ENCODE results near the gene TPSB2. TPM values are rescaled to one million over a fixed set of nuclear protein-coding genes. Genes with fewer than 3 reads are reported as not detected.
A peak's percentile ranks its signal among the peaks of the same experiment; 100 is the strongest.

Gene TPSB2
- total and polyA plus RNA-seq, 9 of the 15 experiments (the other 6 are each of a cell fraction or from before 2014, with no cell fraction given): 0.18 TPM; not detected in 8

DNA sequence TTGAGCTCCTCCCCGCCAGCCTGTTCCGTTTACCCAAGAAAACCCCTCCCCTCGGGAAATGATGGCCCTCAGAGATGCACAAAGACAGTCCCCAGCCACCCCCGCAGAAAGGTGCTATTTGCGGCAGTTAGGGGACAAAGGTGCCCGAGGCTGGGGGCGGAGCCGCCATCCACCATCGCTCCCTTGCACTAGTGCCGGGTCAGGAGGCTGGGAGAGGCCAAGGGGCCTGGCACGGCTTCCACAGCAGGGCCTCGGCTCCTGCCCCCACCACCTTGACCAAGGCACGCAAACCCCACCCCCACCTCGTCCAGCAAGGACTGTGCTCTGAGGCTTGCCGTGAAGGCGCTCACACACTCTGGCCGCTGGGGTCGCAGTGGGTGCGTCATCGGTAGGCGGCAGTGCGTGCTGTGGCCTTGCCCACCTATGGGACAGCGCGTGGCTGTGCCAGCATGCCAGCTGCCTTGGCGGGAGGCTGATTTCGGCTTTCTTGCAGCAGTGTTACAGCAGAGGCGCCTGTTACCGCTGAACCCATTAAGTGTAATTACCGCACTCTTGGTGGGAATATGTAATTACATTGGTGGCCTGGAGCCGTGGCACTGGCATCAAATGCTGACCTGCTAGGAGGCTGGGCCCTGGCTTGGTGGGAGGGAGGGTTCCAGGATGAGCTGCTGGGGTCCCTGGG is 36.7 kb downstream of the TPSB2 start (continued):
- TF ChIP-seq, protein P1, sequence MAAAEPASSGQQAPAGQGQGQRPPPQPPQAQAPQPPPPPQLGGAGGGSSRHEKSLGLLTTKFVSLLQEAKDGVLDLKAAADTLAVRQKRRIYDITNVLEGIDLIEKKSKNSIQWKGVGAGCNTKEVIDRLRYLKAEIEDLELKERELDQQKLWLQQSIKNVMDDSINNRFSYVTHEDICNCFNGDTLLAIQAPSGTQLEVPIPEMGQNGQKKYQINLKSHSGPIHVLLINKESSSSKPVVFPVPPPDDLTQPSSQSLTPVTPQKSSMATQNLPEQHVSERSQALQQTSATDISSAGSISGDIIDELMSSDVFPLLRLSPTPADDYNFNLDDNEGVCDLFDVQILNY (CRISPR knock-in tag; IDR thresholded peaks at IDR 0.05): no peak
- TF ChIP-seq, protein P2, sequence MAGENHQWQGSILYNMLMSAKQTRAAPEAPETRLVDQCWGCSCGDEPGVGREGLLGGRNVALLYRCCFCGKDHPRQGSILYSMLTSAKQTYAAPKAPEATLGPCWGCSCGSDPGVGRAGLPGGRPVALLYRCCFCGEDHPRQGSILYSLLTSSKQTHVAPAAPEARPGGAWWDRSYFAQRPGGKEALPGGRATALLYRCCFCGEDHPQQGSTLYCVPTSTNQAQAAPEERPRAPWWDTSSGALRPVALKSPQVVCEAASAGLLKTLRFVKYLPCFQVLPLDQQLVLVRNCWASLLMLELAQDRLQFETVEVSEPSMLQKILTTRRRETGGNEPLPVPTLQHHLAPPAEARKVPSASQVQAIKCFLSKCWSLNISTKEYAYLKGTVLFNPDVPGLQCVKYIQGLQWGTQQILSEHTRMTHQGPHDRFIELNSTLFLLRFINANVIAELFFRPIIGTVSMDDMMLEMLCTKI (IDR thresholded peaks at IDR 0.05; ENCODE audit: partially characterized antibody): no peak
- TF ChIP-seq HCFC1 (IDR thresholded peaks at IDR 0.05; ENCODE audit: low read depth, low read length): peak; percentile 22; the same call in 1 of the 2 replicates
- TF ChIP-seq, protein P3, sequence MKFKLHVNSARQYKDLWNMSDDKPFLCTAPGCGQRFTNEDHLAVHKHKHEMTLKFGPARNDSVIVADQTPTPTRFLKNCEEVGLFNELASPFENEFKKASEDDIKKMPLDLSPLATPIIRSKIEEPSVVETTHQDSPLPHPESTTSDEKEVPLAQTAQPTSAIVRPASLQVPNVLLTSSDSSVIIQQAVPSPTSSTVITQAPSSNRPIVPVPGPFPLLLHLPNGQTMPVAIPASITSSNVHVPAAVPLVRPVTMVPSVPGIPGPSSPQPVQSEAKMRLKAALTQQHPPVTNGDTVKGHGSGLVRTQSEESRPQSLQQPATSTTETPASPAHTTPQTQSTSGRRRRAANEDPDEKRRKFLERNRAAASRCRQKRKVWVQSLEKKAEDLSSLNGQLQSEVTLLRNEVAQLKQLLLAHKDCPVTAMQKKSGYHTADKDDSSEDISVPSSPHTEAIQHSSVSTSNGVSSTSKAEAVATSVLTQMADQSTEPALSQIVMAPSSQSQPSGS (CRISPR knock-in tag; IDR thresholded peaks at IDR 0.05): 0 out of 2 replicates have a peak, but pooled peaks have one; percentile 39
- no peak for TF ChIP-seq OTX1 (CRISPR knock-in tag; IDR thresholded peaks at IDR 0.05)
- TF ChIP-seq, protein P4, sequence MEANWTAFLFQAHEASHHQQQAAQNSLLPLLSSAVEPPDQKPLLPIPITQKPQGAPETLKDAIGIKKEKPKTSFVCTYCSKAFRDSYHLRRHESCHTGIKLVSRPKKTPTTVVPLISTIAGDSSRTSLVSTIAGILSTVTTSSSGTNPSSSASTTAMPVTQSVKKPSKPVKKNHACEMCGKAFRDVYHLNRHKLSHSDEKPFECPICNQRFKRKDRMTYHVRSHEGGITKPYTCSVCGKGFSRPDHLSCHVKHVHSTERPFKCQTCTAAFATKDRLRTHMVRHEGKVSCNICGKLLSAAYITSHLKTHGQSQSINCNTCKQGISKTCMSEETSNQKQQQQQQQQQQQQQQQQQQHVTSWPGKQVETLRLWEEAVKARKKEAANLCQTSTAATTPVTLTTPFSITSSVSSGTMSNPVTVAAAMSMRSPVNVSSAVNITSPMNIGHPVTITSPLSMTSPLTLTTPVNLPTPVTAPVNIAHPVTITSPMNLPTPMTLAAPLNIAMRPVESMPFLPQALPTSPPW (CRISPR knock-in tag; IDR thresholded peaks at IDR 0.05): no peak
- TF ChIP-seq CTBP1 (IDR thresholded peaks at IDR 0.05; ENCODE audit: borderline replicate concordance): peak; percentile 21; the same call in 1 of the 2 replicates
- TF ChIP-seq MYC (IDR thresholded peaks at IDR 0.05; ENCODE audit: low read depth, low read length): 0 out of 2 replicates have a peak, but pooled peaks have one; percentile 24
- TF ChIP-seq MYC (CRISPR knock-in tag; IDR thresholded peaks at IDR 0.05; ENCODE audit: borderline replicate concordance, low read depth): no peak
- TF ChIP-seq, protein P5, sequence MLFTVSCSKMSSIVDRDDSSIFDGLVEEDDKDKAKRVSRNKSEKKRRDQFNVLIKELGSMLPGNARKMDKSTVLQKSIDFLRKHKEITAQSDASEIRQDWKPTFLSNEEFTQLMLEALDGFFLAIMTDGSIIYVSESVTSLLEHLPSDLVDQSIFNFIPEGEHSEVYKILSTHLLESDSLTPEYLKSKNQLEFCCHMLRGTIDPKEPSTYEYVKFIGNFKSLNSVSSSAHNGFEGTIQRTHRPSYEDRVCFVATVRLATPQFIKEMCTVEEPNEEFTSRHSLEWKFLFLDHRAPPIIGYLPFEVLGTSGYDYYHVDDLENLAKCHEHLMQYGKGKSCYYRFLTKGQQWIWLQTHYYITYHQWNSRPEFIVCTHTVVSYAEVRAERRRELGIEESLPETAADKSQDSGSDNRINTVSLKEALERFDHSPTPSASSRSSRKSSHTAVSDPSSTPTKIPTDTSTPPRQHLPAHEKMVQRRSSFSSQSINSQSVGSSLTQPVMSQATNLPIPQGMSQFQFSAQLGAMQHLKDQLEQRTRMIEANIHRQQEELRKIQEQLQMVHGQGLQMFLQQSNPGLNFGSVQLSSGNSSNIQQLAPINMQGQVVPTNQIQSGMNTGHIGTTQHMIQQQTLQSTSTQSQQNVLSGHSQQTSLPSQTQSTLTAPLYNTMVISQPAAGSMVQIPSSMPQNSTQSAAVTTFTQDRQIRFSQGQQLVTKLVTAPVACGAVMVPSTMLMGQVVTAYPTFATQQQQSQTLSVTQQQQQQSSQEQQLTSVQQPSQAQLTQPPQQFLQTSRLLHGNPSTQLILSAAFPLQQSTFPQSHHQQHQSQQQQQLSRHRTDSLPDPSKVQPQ (CRISPR knock-in tag; IDR thresholded peaks at IDR 0.05; ENCODE audit: borderline replicate concordance): no peak
- peak; percentile 61; the same call in 1 of the 2 replicates for TF ChIP-seq ATF1 (CRISPR knock-in tag; IDR thresholded peaks at IDR 0.05)
- TF ChIP-seq ATF1 (tag; IDR thresholded peaks at IDR 0.05): peak; percentile 61
- TF ChIP-seq, protein P6, sequence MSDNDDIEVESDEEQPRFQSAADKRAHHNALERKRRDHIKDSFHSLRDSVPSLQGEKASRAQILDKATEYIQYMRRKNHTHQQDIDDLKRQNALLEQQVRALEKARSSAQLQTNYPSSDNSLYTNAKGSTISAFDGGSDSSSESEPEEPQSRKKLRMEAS (CRISPR knock-in tag; IDR thresholded peaks at IDR 0.05): peak; percentile 80
- no peak for TF ChIP-seq NCOR1 (IDR thresholded peaks at IDR 0.05)
- TF ChIP-seq, protein P7, sequence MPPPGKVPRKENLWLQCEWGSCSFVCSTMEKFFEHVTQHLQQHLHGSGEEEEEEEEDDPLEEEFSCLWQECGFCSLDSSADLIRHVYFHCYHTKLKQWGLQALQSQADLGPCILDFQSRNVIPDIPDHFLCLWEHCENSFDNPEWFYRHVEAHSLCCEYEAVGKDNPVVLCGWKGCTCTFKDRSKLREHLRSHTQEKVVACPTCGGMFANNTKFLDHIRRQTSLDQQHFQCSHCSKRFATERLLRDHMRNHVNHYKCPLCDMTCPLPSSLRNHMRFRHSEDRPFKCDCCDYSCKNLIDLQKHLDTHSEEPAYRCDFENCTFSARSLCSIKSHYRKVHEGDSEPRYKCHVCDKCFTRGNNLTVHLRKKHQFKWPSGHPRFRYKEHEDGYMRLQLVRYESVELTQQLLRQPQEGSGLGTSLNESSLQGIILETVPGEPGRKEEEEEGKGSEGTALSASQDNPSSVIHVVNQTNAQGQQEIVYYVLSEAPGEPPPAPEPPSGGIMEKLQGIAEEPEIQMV (tag; conservative IDR thresholded peaks at IDR 0.05; ENCODE audit: low read depth): no peak
- TF ChIP-seq KAT2B (IDR thresholded peaks at IDR 0.05; ENCODE audit: low read depth, low read length): no peak

All from K562 (cell line).